HCT116 (cell line): ENCODE results near the gene RGL4. TPM values are rescaled to one million over a fixed set of nuclear protein-coding genes. Genes with fewer than 3 reads are reported as not detected.

Experiments used
- ATAC-seq: fragments of 200-7000 bp; cut with Tn5 transposase; 2 replicates; pipeline ENCODE4 v1.9.1; 2020; ENCODE audit warnings: mild to moderate bottlenecking, moderate library complexity
- BruUV-seq: library from RNA; stranded (reverse); fragments of 400-500 nt; replicated peaks from 2 replicates; lab custom pipeline; 2021; lab: Mats Ljungman, UMichigan
- CTCF ChIA-PET: fragments of 300-600 bp; sonication (Branson Sonifier 250); formaldehyde crosslinking; loops from one replicate; lab custom pipeline; 2021; ENCODE audit warnings: antibody characterized with exemption; lab: Charles Lee
- POLR2A ChIA-PET: fragments of 300-600, 350-600 bp; sonication (Branson Sonifier 250); formaldehyde crosslinking; loops from one replicate; lab custom pipeline; 2021; ENCODE audit warnings: antibody characterized with exemption; lab: Charles Lee
- RAD21 ChIA-PET, 2 experiments: fragments of 300-600 bp; sonication (Branson Sonifier 250); formaldehyde crosslinking; loops; one replicate each; lab custom pipeline; 2023; ENCODE audit warnings: low total read pairs in 2 of 2; ENCODE audit not compliant: uncharacterized antibody in 2 of 2, unreplicated experiment in 2 of 2, low non-redundant PET in 1 of 2; lab: Charles Lee
- DNase-seq: peaks from one replicate; pipeline ENCODE4 v3.0.0-alpha.2; 2010; ENCODE audit warnings: low read depth, low spot score
- H2AFZ ChIP-seq: fragments of 200-600 bp; shearing (Covaris generic), sonication (generic); 2 replicates; pipeline ENCODE4 v1.6.1; 2017; ENCODE audit warnings: low read depth, mixed run types, mixed read lengths, antibody characterized with exemption, low read length; ENCODE audit not compliant: poor library complexity, severe bottlenecking
- H3K27ac ChIP-seq: 2 replicates; pipeline ENCODE4 v1.5.1; 2012; ENCODE audit warnings: low read depth, low read length
- H3K27me3 ChIP-seq: fragments of 200-600 bp; sonication (generic); 2 replicates; pipeline ENCODE4 v1.6.1; 2016; ENCODE audit warnings: mixed run types, low read length, mixed read lengths; ENCODE audit not compliant: insufficient read depth
- H3K36me3 ChIP-seq, 2 experiments: fragments of 200-500 bp in 1 of 2; fragments of 200-600 bp in 1 of 2; sonication (Bioruptor generic) in 1 of 2; sonication (generic) in 1 of 2; 2 replicates each; pipeline versions ENCODE4 v1.5.1 to v1.6.1; 2014 to 2016; ENCODE audit warnings: low read length in 2 of 2, inconsistent platforms in 1 of 2, mixed read lengths in 1 of 2, mixed run types in 1 of 2; ENCODE audit not compliant: insufficient read depth in 2 of 2, control insufficient read depth in 1 of 2
- H3K4me1 ChIP-seq, 2 experiments: fragments of 200-600 bp in 1 of 2; sonication (generic) in 1 of 2; 2 replicates each; pipeline versions ENCODE4 v1.5.1 to v1.6.1; 2012 to 2017; ENCODE audit warnings: low read length in 2 of 2, inconsistent platforms in 1 of 2, mild to moderate bottlenecking in 1 of 2, mixed read lengths in 1 of 2, mixed run types in 1 of 2, moderate library complexity in 1 of 2; ENCODE audit not compliant: insufficient read depth in 2 of 2, control insufficient read depth in 1 of 2
- H3K4me2 ChIP-seq: fragments of 200-600 bp; sonication (generic); 2 replicates; pipeline ENCODE4 v1.6.1; 2017; ENCODE audit warnings: mixed run types, low read length, mixed read lengths
- H3K4me3 ChIP-seq, 2 experiments: fragments of 200-600 bp in 1 of 2; sonication (generic) in 1 of 2; replicated peaks in 1 of 2; 2 replicates each; pipeline ENCODE4 v1.5.1; 2011 to 2016; ENCODE audit warnings: low read length in 2 of 2, control low read depth in 1 of 2, low read depth in 1 of 2, mild to moderate bottlenecking in 1 of 2, mixed read lengths in 1 of 2, mixed run types in 1 of 2
- H3K79me2 ChIP-seq: fragments of 200-600 bp; sonication (generic); 2 replicates; pipeline ENCODE4 v1.6.1; 2017; ENCODE audit warnings: mild to moderate bottlenecking, mixed run types, low read length, moderate library complexity, mixed read lengths; ENCODE audit not compliant: insufficient read depth
- H3K9ac ChIP-seq: fragments of 200-600 bp; sonication (generic); 2 replicates; pipeline ENCODE4 v1.6.1; 2016; ENCODE audit warnings: low read length, mixed read lengths
- H3K9me2 ChIP-seq: fragments of 200-600 bp; sonication (generic), shearing (Covaris generic); 2 replicates; pipeline ENCODE4 v1.6.1; 2017; ENCODE audit warnings: mixed run types, mild to moderate bottlenecking, moderate library complexity; ENCODE audit not compliant: insufficient read depth
- H3K9me3 ChIP-seq, 2 experiments: fragments of 200-500 bp in 1 of 2; fragments of 200-600 bp in 1 of 2; sonication (Bioruptor generic) in 1 of 2; sonication (generic) in 1 of 2; 2 replicates each; pipeline ENCODE4 v1.6.1; 2014 to 2017; ENCODE audit warnings: low read length in 2 of 2, mixed read lengths in 2 of 2, inconsistent platforms in 1 of 2, low read depth in 1 of 2, mild to moderate bottlenecking in 1 of 2, mixed run types in 1 of 2, moderate library complexity in 1 of 2; ENCODE audit not compliant: control insufficient read depth in 1 of 2, insufficient read depth in 1 of 2
- H4K20me1 ChIP-seq: fragments of 200-600 bp; sonication (generic), shearing (Covaris generic); 2 replicates; pipeline ENCODE4 v1.6.1; 2017; ENCODE audit warnings: mixed run types, mild to moderate bottlenecking, moderate library complexity; ENCODE audit not compliant: insufficient read depth
- ATF3 ChIP-seq: IDR thresholded peaks from 2 replicates; pipeline ENCODE4 v1.6.1; 2012
- EZH2phosphoT487 ChIP-seq: fragments of 200-600 bp; IDR thresholded peaks from 2 replicates; pipeline ENCODE4 v1.6.1; 2018; ENCODE audit warnings: antibody characterized with exemption, borderline replicate concordance
- FOSL1 ChIP-seq: IDR thresholded peaks from 2 replicates; pipeline ENCODE4 v1.6.1; 2012; ENCODE audit warnings: low read depth
- RAD21 ChIP-seq: IDR thresholded peaks from 2 replicates; pipeline ENCODE4 v1.6.1; 2012; ENCODE audit warnings: low read depth, mild to moderate bottlenecking
- REST ChIP-seq: IDR thresholded peaks from 2 replicates; pipeline ENCODE4 v1.6.1; 2012; ENCODE audit warnings: low read depth
- SIN3A ChIP-seq: IDR thresholded peaks from 2 replicates; pipeline ENCODE4 v1.6.1; 2012; ENCODE audit warnings: low read depth
- SRF ChIP-seq: IDR thresholded peaks from 2 replicates; pipeline ENCODE4 v1.6.1; 2012; ENCODE audit warnings: low read depth
- ZNF274 ChIP-seq: fragments of 200-500 bp; sonication (Bioruptor generic); IDR thresholded peaks from 2 replicates; pipeline ENCODE4 v1.6.1; 2014; ENCODE audit warnings: mild to moderate bottlenecking, low read depth, low read length, inconsistent platforms
- intact Hi-C: fragments of 100-400 bp; cut with micrococcal nuclease; formaldehyde crosslinking; loops from 2 replicates; pipeline ENCODE4 v1.10.0; 2022
- total RNA-seq: library from RNA; stranded (reverse); gene quantifications from one replicate; pipeline ENCODE4 v1.2.1, GENCODE V29; 2021; ENCODE audit not compliant: unreplicated experiment

RGL4 gene
- total RNA-seq, 1 experiment from 2014 or later: not detected

GRCh38 chr22:23713696-23714595 is 23.1 kb downstream of the RGL4 start:
- Histone ChIP-seq H3K9ac (no peak overlapping the region), H3K9me3 (no peaks in the 10 kb centered on the region), H3K9me2 (no peaks in the 10 kb centered on the region), H3K36me3 (peaks cover 36 to 37% of the 10 kb centered on the region in 2 experiments; a peak in 3 of 4 replicates), H3K4me3 (no peak overlapping the region), H3K27ac (no peak overlapping the region), H3K4me1 (peaks cover 4 to 15% of the 10 kb centered on the region in 2 experiments; a peak in 3 of 4 replicates), H3K79me2 (peaks cover 20% of the 10 kb centered on the region), H2AFZ (no peak overlapping the region), H3K27me3 (no peaks in the 10 kb centered on the region), H3K4me2 (no peak overlapping the region), H4K20me1 (no peaks in the 10 kb centered on the region)
- no peak for ATAC-seq
- DNase-seq: no peak
- BruUV-seq: no TSS peak
- POLR2A ChIA-PET: no interaction called here
- RAD21 ChIA-PET: no interaction called here
- CTCF ChIA-PET: no interaction called here
- TF ChIP-seq EZH2phosphoT487 (no peak), FOSL1 (no peak), ZNF274 (no peak), RAD21 (no peak), REST (no peak), SIN3A (no peak), ATF3 (no peak), SRF (no peak)
- intact Hi-C loops: no loop called here
